CD4-positive, CD25-positive, alpha-beta regulatory T cell (primary cell): Measurements from ENCODE around the gene CHRNB2. TPM values are rescaled to one million over a fixed set of nuclear protein-coding genes. Genes with fewer than 3 reads are reported as not detected.
A peak's percentile ranks its signal among the peaks of the same experiment; 100 is the strongest.

Experiments
- ATAC-seq, 2 donors: fragments of 150-1000 bp; cut with Tn5 transposase; one replicate each; pipeline ENCODE4 v1.10.0; 2021; ENCODE audit warnings: low read depth in 2 of 2, moderate number of reproducible peaks in 2 of 2, moderate library complexity in 1 of 2
- DNase-seq, 3 donors: peaks; one replicate each; pipeline versions ENCODE4 v3.0.0 to v3.0.0-alpha.2; 2012 to 2022; ENCODE audit warnings: mixed read lengths in 1 of 3
- H3K27ac ChIP-seq: one replicate; pipeline ENCODE4 v1.7.0; 2013; ENCODE audit warnings: mild to moderate bottlenecking, low read length; ENCODE audit not compliant: insufficient read depth, poor library complexity, severe bottlenecking
- H3K27me3 ChIP-seq: one replicate; pipeline ENCODE4 v1.7.0; 2013; ENCODE audit warnings: low read length; ENCODE audit not compliant: control insufficient read depth, insufficient read depth
- H3K36me3 ChIP-seq: one replicate; pipeline ENCODE4 v1.7.0; 2013; ENCODE audit warnings: mild to moderate bottlenecking, low read length, moderate library complexity; ENCODE audit not compliant: control insufficient read depth, insufficient read depth
- H3K4me1 ChIP-seq: 2 replicates; pipeline ENCODE4 v1.7.0; 2013; ENCODE audit warnings: mild to moderate bottlenecking, low read length; ENCODE audit not compliant: insufficient read depth, control insufficient read depth, poor library complexity, severe bottlenecking
- H3K4me3 ChIP-seq: one replicate; pipeline ENCODE4 v1.7.0; 2013; ENCODE audit warnings: low read depth, mild to moderate bottlenecking, low read length, moderate library complexity
- H3K9me3 ChIP-seq, 2 experiments: 1 replicate in 1 of 2; 2 replicates in 1 of 2; pipeline ENCODE4 v1.7.0; 2013; ENCODE audit warnings: low read length in 2 of 2, mild to moderate bottlenecking in 1 of 2, moderate library complexity in 1 of 2; ENCODE audit not compliant: control insufficient read depth in 2 of 2
- H3K27ac Mint-ChIP-seq, 3 donors: one replicate each; pipeline ENCODE4 v1.8.0; 2020 to 2022; ENCODE audit warnings: mild to moderate bottlenecking in 3 of 3, mixed read lengths in 3 of 3, moderate library complexity in 2 of 3
- H3K27me3 Mint-ChIP-seq: one replicate; pipeline ENCODE4 v1.8.0; 2022; ENCODE audit warnings: mild to moderate bottlenecking, mixed read lengths
- H3K36me3 Mint-ChIP-seq: one replicate; pipeline ENCODE4 v1.8.0; 2020; ENCODE audit warnings: mixed read lengths
- H3K4me1 Mint-ChIP-seq, 4 donors: one replicate each; pipeline ENCODE4 v1.8.0; 2020 to 2022; ENCODE audit warnings: mixed read lengths in 4 of 4, mild to moderate bottlenecking in 1 of 4
- H3K4me3 Mint-ChIP-seq, 4 donors: one replicate each; pipeline ENCODE4 v1.8.0; 2020 to 2022; ENCODE audit warnings: mild to moderate bottlenecking in 4 of 4, mixed read lengths in 4 of 4, moderate library complexity in 3 of 4
- H3K9me3 Mint-ChIP-seq, 7 donors: one replicate each; pipeline ENCODE4 v1.8.0; 2020 to 2022; ENCODE audit warnings: mixed read lengths in 7 of 7, mild to moderate bottlenecking in 3 of 7, moderate library complexity in 2 of 7
- polyA plus RNA-seq, 4 donors: library from polyadenylated mRNA; unstranded; fragments of 300-500 nt; fragmentation: Illumina TruSeq; gene quantifications; one replicate each; pipeline ENCODE4 v1.2.3, GENCODE V29; 2021
- total RNA-seq: library from RNA; stranded (reverse); gene quantifications from one replicate; pipeline ENCODE4 v1.2.3, GENCODE V29; 2022

The CHRNB2 gene
- total and polyA plus RNA-seq, 5 donors from 2014 or later, result not detected

DNA sequence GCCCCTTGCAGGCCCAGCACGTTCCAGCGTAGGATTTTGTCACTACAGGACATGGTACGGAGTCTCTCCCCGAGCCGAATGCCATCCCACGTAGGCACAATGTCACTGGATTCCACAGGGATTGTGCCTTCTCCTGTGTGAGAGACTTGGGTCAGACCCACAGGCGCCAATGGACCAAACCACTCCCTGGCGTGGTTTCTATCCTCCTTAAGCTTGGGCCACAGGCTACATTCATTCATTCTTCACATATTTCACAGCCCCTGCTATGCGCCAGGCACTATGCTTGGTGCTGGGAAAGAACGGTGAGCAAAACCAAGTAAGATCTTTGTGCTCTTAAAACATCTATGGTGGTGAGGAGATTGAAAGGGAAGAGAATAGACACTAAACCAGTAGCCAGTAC, 18.7 kb downstream of the CHRNB2 start:
- no peak for ATAC-seq

DNA sequence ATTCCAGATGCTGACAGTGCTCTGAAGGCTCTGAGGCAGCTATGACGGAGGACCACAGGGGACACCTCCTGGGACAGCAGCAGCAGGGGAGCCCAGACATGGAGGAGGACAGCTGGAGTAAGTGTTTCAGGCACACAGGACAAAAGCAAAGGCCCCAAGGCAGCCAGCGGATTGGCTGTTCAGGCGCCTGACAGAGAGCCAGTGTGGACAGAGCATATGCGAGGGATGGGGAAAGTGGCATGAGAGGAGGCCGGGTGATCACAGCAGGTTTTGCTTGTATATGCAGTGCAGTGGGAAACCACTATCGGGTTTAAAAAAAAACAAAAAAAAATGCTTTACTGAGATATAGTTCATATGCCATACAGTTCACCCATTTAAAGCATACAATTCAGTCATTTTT, 19.1 kb downstream of the CHRNB2 start:
- H3K36me3 ChIP-seq, result peaks cover 100% of the 10 kb centered on the region
- H3K4me3 Mint-ChIP-seq, result no peak overlapping the region
- ATAC-seq (no peak), DNase-seq (no peak)
- H3K36me3 Mint-ChIP-seq, result peaks cover 68% of the 10 kb centered on the region
- H3K27ac Mint-ChIP-seq, result peak overlapping the region in 1 of 3 donors; percentile 54
- H3K4me1 Mint-ChIP-seq, result peaks cover 0 to 9% (median 5%) of the 10 kb centered on the region in 4 donors
- no peaks in the 10 kb centered on the region for H3K9me3 ChIP-seq
- H3K27ac ChIP-seq, result no peak overlapping the region
- H3K27me3 ChIP-seq, result no peaks in the 10 kb centered on the region
- H3K4me3 ChIP-seq, result no peak overlapping the region
- H3K9me3 Mint-ChIP-seq, result no peaks in the 10 kb centered on the region
- H3K4me1 ChIP-seq, result no peaks in the 10 kb centered on the region
- H3K27me3 Mint-ChIP-seq, result no peaks in the 10 kb centered on the region

More for the DNA sequence above, 18.7 kb downstream of the CHRNB2 start:
- Mint-ChIP-seq H3K27ac (peak overlapping the region in 1 of 3 donors; percentile 54), H3K4me1 (peaks cover 0 to 9% (median 5%) of the 10 kb centered on the region in 4 donors), H3K36me3 (peaks cover 66% of the 10 kb centered on the region), H3K9me3 (no peaks in the 10 kb centered on the region), H3K27me3 (no peaks in the 10 kb centered on the region), H3K4me3 (no peak overlapping the region)
- Histone ChIP-seq H3K27ac (no peak overlapping the region), H3K9me3 (no peaks in the 10 kb centered on the region), H3K4me3 (no peak overlapping the region), H3K36me3 (peaks cover 99% of the 10 kb centered on the region), H3K27me3 (no peaks in the 10 kb centered on the region), H3K4me1 (no peaks in the 10 kb centered on the region)
- DNase-seq, result no peak

DNA sequence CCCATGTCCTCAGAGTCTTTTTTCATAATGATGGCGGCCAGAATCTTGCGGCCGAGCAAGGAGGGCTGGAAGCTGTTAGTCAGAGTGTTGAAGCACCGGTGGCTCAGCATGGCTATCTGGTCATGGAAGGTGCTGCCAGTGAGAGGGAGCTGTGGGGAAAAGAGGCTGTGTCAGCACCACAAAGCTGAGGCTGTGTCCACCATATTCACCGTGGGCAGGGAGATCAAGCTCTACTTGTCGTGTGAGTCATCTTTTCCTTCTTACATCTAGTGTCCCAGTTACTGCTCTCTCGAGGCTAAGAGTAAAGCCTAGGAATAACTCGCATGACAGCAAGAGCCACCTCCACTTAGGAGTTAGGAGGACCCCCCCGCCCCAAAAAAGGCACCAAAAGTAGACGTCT, 22.2 kb downstream of the CHRNB2 start:
- H3K27me3 Mint-ChIP-seq, result no peaks in the 10 kb centered on the region
- H3K4me1 Mint-ChIP-seq, result peaks cover 0 to 23% (median 12%) of the 10 kb centered on the region in 4 donors
- H3K36me3 ChIP-seq, result peaks cover 98% of the 10 kb centered on the region
- no peaks in the 10 kb centered on the region for H3K9me3 Mint-ChIP-seq
- H3K27ac Mint-ChIP-seq, result peak overlapping the region in 1 of 3 donors; percentile 46
- H3K4me1 ChIP-seq, result no peaks in the 10 kb centered on the region
- no peaks in the 10 kb centered on the region for H3K27me3 ChIP-seq
- H3K4me3 ChIP-seq, result no peak overlapping the region
- H3K9me3 ChIP-seq, result no peaks in the 10 kb centered on the region
- H3K27ac ChIP-seq, result no peak overlapping the region
- H3K4me3 Mint-ChIP-seq, result no peak overlapping the region
- DNase-seq, result no peak
- H3K36me3 Mint-ChIP-seq, result peaks cover 72% of the 10 kb centered on the region
- ATAC-seq, result no peak

DNA sequence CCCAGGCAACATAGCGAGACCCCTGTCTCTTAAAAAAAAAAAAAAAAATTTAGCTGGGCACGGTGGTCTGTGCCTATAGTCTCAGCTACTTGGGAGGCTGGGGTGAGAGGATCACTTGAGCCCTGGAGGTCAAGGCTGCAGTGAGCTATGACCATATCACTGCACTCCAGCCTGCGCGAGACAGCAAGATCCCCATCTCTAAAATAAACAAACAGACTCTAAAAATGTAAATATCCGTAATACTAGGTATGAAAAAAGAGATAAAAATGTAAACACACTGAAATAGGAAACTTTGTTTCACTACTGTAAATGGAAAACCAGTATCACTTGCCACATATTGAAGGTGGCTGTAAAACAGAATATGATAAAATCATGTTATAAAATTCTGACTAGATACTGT, 23.2 kb downstream of the CHRNB2 start:
- Mint-ChIP-seq H3K27ac (peak overlapping the region in 1 of 3 donors; percentile 9), H3K4me3 (no peak overlapping the region), H3K4me1 (peaks cover 0 to 21% (median 8%) of the 10 kb centered on the region in 4 donors), H3K36me3 (peaks cover 65% of the 10 kb centered on the region), H3K9me3 (no peaks in the 10 kb centered on the region), H3K27me3 (no peaks in the 10 kb centered on the region)
- Histone ChIP-seq H3K27ac (no peak overlapping the region), H3K9me3 (no peaks in the 10 kb centered on the region), H3K36me3 (peaks cover 98% of the 10 kb centered on the region), H3K4me1 (no peaks in the 10 kb centered on the region), H3K4me3 (no peak overlapping the region), H3K27me3 (no peaks in the 10 kb centered on the region)
- DNase-seq (no peak), ATAC-seq (no peak)

DNA sequence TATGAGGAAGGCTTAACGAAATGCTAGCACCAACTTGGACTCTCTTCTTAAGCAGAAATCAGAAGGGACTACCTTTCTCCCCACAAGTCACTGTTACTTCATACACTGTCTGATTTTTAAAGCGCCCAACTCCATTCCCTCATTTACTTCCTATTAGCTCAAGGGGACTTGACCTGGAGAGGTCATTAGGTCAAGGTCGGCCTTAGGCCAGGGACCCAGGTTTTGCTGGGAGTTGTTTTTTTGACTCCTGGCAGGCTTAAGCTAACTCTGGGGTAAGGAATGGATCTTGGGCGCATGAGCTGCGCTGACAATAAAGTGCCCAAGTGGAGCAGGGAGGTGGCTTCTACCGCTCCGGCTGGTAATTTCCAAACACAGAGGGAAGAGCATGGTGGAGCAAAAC, 23.6 kb downstream of the CHRNB2 start:
- no peak overlapping the region for H3K27ac ChIP-seq
- ATAC-seq, result no peak
- DNase-seq, result no peak

DNA sequence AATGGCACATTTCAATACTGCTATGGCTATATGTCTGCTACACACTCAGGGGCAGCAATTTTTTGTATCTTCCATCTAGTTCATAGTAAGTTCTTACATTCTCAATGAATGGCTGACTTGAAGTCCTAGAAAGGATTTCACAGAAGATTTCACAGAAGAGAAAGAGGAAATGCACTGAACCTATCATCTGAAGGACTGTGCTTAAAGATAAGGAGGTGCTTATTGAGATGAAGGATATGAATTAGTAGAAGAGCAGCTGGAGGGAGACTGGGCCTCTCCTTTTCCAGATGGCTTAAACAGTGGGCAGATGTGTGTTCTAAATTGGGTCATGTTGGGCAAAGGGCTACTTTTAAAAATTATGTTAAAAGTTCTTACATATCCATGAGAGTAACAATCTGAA, 25.8 kb downstream of the CHRNB2 start:
- H3K27ac ChIP-seq, result no peak overlapping the region
- DNase-seq (no peak), ATAC-seq (no peak)
- no peak overlapping the region for H3K4me3 ChIP-seq
- Mint-ChIP-seq H3K9me3 (no peaks in the 10 kb centered on the region), H3K4me1 (peaks cover 1 to 18% (median 7%) of the 10 kb centered on the region in 4 donors), H3K27me3 (no peaks in the 10 kb centered on the region), H3K4me3 (no peak overlapping the region), H3K27ac (peak overlapping the region in 1 of 3 donors; percentile 65), H3K36me3 (peaks cover 61% of the 10 kb centered on the region)
- H3K36me3 ChIP-seq, result peaks cover 98% of the 10 kb centered on the region
- H3K9me3 ChIP-seq, result no peaks in the 10 kb centered on the region
- H3K27me3 ChIP-seq, result no peaks in the 10 kb centered on the region
- no peaks in the 10 kb centered on the region for H3K4me1 ChIP-seq

More for the DNA sequence above, 23.6 kb downstream of the CHRNB2 start:
- Mint-ChIP-seq H3K27me3 (no peaks in the 10 kb centered on the region), H3K4me1 (peaks cover 0 to 21% (median 8%) of the 10 kb centered on the region in 4 donors), H3K9me3 (no peaks in the 10 kb centered on the region), H3K36me3 (peaks cover 65% of the 10 kb centered on the region), H3K27ac (no peak overlapping the region), H3K4me3 (no peak overlapping the region)
- no peak overlapping the region for H3K4me3 ChIP-seq
- H3K36me3 ChIP-seq, result peaks cover 98% of the 10 kb centered on the region
- no peaks in the 10 kb centered on the region for H3K27me3 ChIP-seq
- no peaks in the 10 kb centered on the region for H3K9me3 ChIP-seq
- H3K4me1 ChIP-seq, result no peaks in the 10 kb centered on the region

DNA sequence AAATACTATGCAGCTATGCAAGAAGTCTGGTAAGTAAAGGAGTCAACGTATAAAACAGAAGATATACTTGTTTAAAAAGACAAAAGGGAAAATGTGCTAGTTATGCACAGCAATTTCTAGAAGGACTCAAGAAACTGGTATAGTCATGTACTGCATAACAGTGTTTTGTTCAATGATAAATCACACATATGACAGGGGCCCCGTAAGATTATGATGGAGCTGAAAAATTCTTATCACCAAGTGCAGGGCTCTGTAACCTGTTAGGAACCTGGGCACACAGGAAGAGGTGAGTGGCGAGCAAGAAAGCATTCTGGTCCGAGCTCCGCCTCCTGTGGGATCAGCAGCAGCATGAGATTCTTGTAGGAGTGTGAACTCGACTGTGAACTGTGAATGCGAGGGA, 27.2 kb downstream of the CHRNB2 start:
- DNase-seq (no peak), ATAC-seq (no peak)
- Mint-ChIP-seq H3K4me3 (no peak overlapping the region), H3K4me1 (peaks cover 10 to 27% (median 13%) of the 10 kb centered on the region in 4 donors), H3K9me3 (no peaks in the 10 kb centered on the region), H3K27me3 (no peaks in the 10 kb centered on the region), H3K27ac (peak overlapping the region in 1 of 3 donors; percentile 63), H3K36me3 (peaks cover 58% of the 10 kb centered on the region)
- Histone ChIP-seq H3K9me3 (no peaks in the 10 kb centered on the region), H3K36me3 (peaks cover 98% of the 10 kb centered on the region), H3K27ac (no peak overlapping the region), H3K27me3 (no peaks in the 10 kb centered on the region), H3K4me3 (no peak overlapping the region), H3K4me1 (peaks cover 7% of the 10 kb centered on the region)

DNA sequence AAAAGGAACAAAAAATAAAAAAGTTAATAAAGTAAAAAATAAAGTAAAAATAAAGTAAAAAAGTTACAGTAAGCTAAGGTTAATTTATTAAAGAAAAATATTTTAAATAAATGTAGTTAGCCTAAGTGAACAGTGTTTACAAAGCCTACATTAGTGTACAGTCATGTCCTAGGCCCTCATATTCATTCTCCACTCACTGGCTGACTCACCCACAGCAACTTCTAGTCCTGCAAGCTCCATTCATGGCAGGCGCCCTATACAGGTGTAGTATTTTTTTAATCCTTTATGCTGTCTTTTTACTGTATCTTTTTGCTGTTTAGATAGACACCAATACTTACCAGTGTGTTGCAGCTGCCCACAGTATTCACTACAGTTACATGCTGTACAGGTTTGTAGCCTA, 28.0 kb downstream of the CHRNB2 start:
- Mint-ChIP-seq H3K9me3 (no peaks in the 10 kb centered on the region), H3K27me3 (no peaks in the 10 kb centered on the region), H3K27ac (no peak overlapping the region), H3K4me1 (peaks cover 10 to 28% (median 17%) of the 10 kb centered on the region in 4 donors), H3K4me3 (no peak overlapping the region), H3K36me3 (peaks cover 60% of the 10 kb centered on the region)
- no peaks in the 10 kb centered on the region for H3K9me3 ChIP-seq
- H3K36me3 ChIP-seq, result peaks cover 90% of the 10 kb centered on the region
- H3K27me3 ChIP-seq, result no peaks in the 10 kb centered on the region
- H3K27ac ChIP-seq, result no peak overlapping the region
- peaks cover 9% of the 10 kb centered on the region for H3K4me1 ChIP-seq
- H3K4me3 ChIP-seq, result no peak overlapping the region
- ATAC-seq, result no peak
- no peak for DNase-seq
